ENCODE data around the gene SUN3. TPM values are rescaled to one million over a fixed set of nuclear protein-coding genes. Genes with fewer than 3 reads are reported as not detected.

The SUN3 gene
- total RNA-seq, 1 experiment from 2014 or later: not detected

- Histone ChIP-seq H2BK15ac (ENCODE audit: low read depth, low read length) (no peak overlapping the region), H2AFZ (ENCODE audit: low read length) (peak overlapping the region; percentile 9), H2BK5ac (ENCODE audit: insufficient read length, low read length) (no peak overlapping the region), H3K23me2 (ENCODE audit: insufficient read length, low read depth, low read length, poor library complexity, severe bottlenecking) (peaks cover 3% of the 10 kb centered on the region), H3K56ac (ENCODE audit: insufficient read length, low read depth, low read length) (no peak overlapping the region), H4K8ac (replicated peaks; ENCODE audit: insufficient read length, low read depth, low read length) (no peak overlapping the region), H3K27ac (ENCODE audit: insufficient read length, low read depth, low read length) (no peak overlapping the region), H3K4ac (ENCODE audit: low read depth, low read length) (no peak overlapping the region), H3K4me1 (ENCODE audit: insufficient read depth, low read length) (no peaks in the 10 kb centered on the region), H3K23ac (ENCODE audit: insufficient read length, low read depth, low read length) (no peak overlapping the region), H3T11ph (ENCODE audit: low read length) (no peak overlapping the region), H4K20me1 (ENCODE audit: control insufficient read depth, insufficient read depth, insufficient read length) (no peaks in the 10 kb centered on the region), H3K14ac (ENCODE audit: insufficient read depth, low read length) (peak overlapping the region; percentile 96), H3K9me3 (ENCODE audit: control insufficient read depth, low read depth, low read length) (no peaks in the 10 kb centered on the region), H4K5ac (ENCODE audit: insufficient read length, low read depth, low read length) (peak overlapping the region; percentile 10), H3K4me2 (ENCODE audit: insufficient read depth, insufficient read length, low read length) (peak overlapping the region; percentile 63), H3K18ac (ENCODE audit: insufficient read length, low read depth, low read length) (peak overlapping the region; percentile 97), H3K9ac (ENCODE audit: extremely low read depth, insufficient read length, low read length) (peak overlapping the region; percentile 66), H3K79me1 (ENCODE audit: insufficient read depth, low read depth, low read length, poor library complexity, severe bottlenecking) (no peaks in the 10 kb centered on the region), H2AK5ac (ENCODE audit: insufficient read length, low read length) (no peak overlapping the region), H2BK12ac (ENCODE audit: insufficient read length, low read depth, low read length) (no peak overlapping the region), H4K91ac (ENCODE audit: insufficient read length, low read depth, low read length) (no peak overlapping the region), H3K27me3 (ENCODE audit: insufficient read depth, low read length) (no peaks in the 10 kb centered on the region), H3K79me2 (ENCODE audit: insufficient read depth, low read length) (no peaks in the 10 kb centered on the region), H2BK120ac (ENCODE audit: low read depth, low read length, poor library complexity, severe bottlenecking) (no peak overlapping the region), H2BK20ac (ENCODE audit: low read depth, low read length, poor library complexity, severe bottlenecking) (no peak overlapping the region)
- Mint-ChIP-seq H3K27me3 (ENCODE audit: low read depth) (no peaks in the 10 kb centered on the region), H3K4me3 (peak overlapping the region; percentile 76), H3K9me3 (peaks cover 2 to 6% of the 10 kb centered on the region in 2 experiments), H3K27ac (peak overlapping the region; percentile 80 to 95 (median 93)), H3K36me3 (ENCODE audit: insufficient read depth in 1 of 3, low read depth in 3 of 3) (peaks cover 0 to 6% (median 4%) of the 10 kb centered on the region in 3 experiments; a peak in 3 of 7 replicates), H3K4me1 (peaks cover 32% of the 10 kb centered on the region in 2 experiments)
- peak; percentile 73 for TF ChIP-seq CTCF (conservative IDR thresholded peaks at IDR 0.05)
- peak; percentile 94 for DNase-seq
- no CpG with 5 or more reads among the region's 26 CpGs for WGBS (ENCODE audit: extremely low coverage, insufficient read length, low lambda C conversion rate)
Observed at GRCh38 chr7:47991741-47992311, 37.1 kb downstream of the SUN3 start.
